ENCODE data around the gene COBL. TPM values are rescaled to one million over a fixed set of nuclear protein-coding genes. Genes with fewer than 3 reads are reported as not detected.

Gene COBL
- total RNA-seq, 1 experiment from 2014 or later, result 0.39 TPM

- H3K27me3 ChIP-seq (ENCODE audit: control insufficient read depth, insufficient read depth, low read length), result peaks cover 14% of the 10 kb centered on the region
- no peaks in the 10 kb centered on the region for H3K4me1 ChIP-seq (ENCODE audit: control insufficient read depth, insufficient read depth, low read length)
- ChIA-PET POLR2A (no interaction called here), CTCF (no interaction called here)
- no TSS peak for BruUV-seq (replicated peaks)
- TF ChIP-seq REST (IDR thresholded peaks at IDR 0.05; ENCODE audit: insufficient read depth in 1 of 2, low read depth in 2 of 2, low read length in 1 of 2), result no peak
- no peak for TF ChIP-seq CTCF (IDR thresholded peaks at IDR 0.05)
- no peak for TF ChIP-seq POLR2AphosphoS5 (IDR thresholded peaks at IDR 0.05; ENCODE audit: low read depth, low read length)
- no peak for TF ChIP-seq SIN3A (IDR thresholded peaks at IDR 0.05; ENCODE audit: borderline replicate concordance, insufficient read depth, low read depth, low read length)
- no peak for TF ChIP-seq TCF7L2 (IDR thresholded peaks at IDR 0.05; ENCODE audit: low read depth, low read length)
- no peaks in the 10 kb centered on the region for H3K9me3 ChIP-seq (ENCODE audit: control insufficient read depth, insufficient read depth, low read depth, low read length)
- H3K4me3 ChIP-seq (ENCODE audit: low read depth in 2 of 2, low read length in 2 of 2), result no peak overlapping the region
- intact Hi-C loops (cut with micrococcal nuclease; ENCODE audit: unreplicated experiment) (no loop called here), in situ Hi-C loops (cut with HindIII; ENCODE audit: low pct_unique_long_range_greater_than_20kb, low sequenced_read_pairs) (no loop called here)
- DNase-seq (ENCODE audit: low read depth, low spot score) (no peak), ATAC-seq (no peak)
- H3K27ac ChIP-seq (ENCODE audit: low read length), result no peak overlapping the region
- no peaks in the 10 kb centered on the region for H3K36me3 ChIP-seq (ENCODE audit: control insufficient read depth, insufficient read depth, low read length)
These were observed 88.7 kb downstream of the COBL start for GRCh38 chr7:51227861-51228260.

- intact Hi-C loops (cut with micrococcal nuclease; ENCODE audit: unreplicated experiment), result no loop called here
- BruUV-seq (replicated peaks), result no TSS peak
- ATAC-seq (no peak), DNase-seq (ENCODE audit: low read depth, low spot score) (no peak)
- no peak overlapping the region for H3K4me3 ChIP-seq (ENCODE audit: low read depth in 2 of 2, low read length in 2 of 2)
- H3K36me3 ChIP-seq (ENCODE audit: control insufficient read depth, insufficient read depth, low read length), result no peaks in the 10 kb centered on the region
- H3K27me3 ChIP-seq (ENCODE audit: control insufficient read depth, insufficient read depth, low read length), result peaks cover 14% of the 10 kb centered on the region
- ChIA-PET CTCF (no interaction called here), POLR2A (no interaction called here)
- no peak for TF ChIP-seq POLR2AphosphoS5 (IDR thresholded peaks at IDR 0.05; ENCODE audit: low read depth, low read length)
- TF ChIP-seq TCF7L2 (IDR thresholded peaks at IDR 0.05; ENCODE audit: low read depth, low read length), result no peak
- TF ChIP-seq CTCF (IDR thresholded peaks at IDR 0.05), result no peak
- TF ChIP-seq REST (IDR thresholded peaks at IDR 0.05; ENCODE audit: insufficient read depth in 1 of 2, low read depth in 2 of 2, low read length in 1 of 2), result no peak
- no peak for TF ChIP-seq SIN3A (IDR thresholded peaks at IDR 0.05; ENCODE audit: borderline replicate concordance, insufficient read depth, low read depth, low read length)
- no peak overlapping the region for H3K27ac ChIP-seq (ENCODE audit: low read length)
- in situ Hi-C loops (cut with HindIII; ENCODE audit: low pct_unique_long_range_greater_than_20kb, low sequenced_read_pairs), result no loop called here
- no peaks in the 10 kb centered on the region for H3K4me1 ChIP-seq (ENCODE audit: control insufficient read depth, insufficient read depth, low read length)
- no peaks in the 10 kb centered on the region for H3K9me3 ChIP-seq (ENCODE audit: control insufficient read depth, insufficient read depth, low read depth, low read length)
These were observed 89.6 kb downstream of the COBL start for GRCh38 chr7:51226916-51227535.
